ENCODE results near the gene NCAPH2. TPM values are rescaled to one million over a fixed set of nuclear protein-coding genes. Genes with fewer than 3 reads are reported as not detected.

NCAPH2 gene
- total and polyA plus RNA-seq, 2 of the 8 experiments (the other 6 are each of a cell fraction or from before 2014, with no cell fraction given): 62.2 to 81.6 TPM

- no peak overlapping the region for H2AK5ac ChIP-seq (ENCODE audit: low read depth, low read length)
- no peak overlapping the region for H3K9ac ChIP-seq (replicated peaks in 1 of 4; ENCODE audit: extremely low read depth in 1 of 4, low read depth in 3 of 4, low read length in 3 of 4)
- no peak overlapping the region for H2BK12ac ChIP-seq (ENCODE audit: low read depth, low read length)
- DNase-seq (ENCODE audit: low read depth in 1 of 2, low spot score in 2 of 2) (no peak), FAIRE-seq (no peak)
- CTCF ChIA-PET (ENCODE audit: partially characterized antibody): interaction anchor here (0.6 to 1.5 kb wide), 5 partner anchors 14 to 119 kb away, joined by 3 to 4 read pairs (median 3); no protein-coding TSS in a partner anchor
- no peak overlapping the region for H2BK5ac ChIP-seq (ENCODE audit: low read depth, low read length)
- H3K4me1 ChIP-seq (replicated peaks in 1 of 4; ENCODE audit: control insufficient read depth in 3 of 4, insufficient read depth in 4 of 4, low read length in 3 of 4): peaks cover 0 to 11% (median 6%) of the 10 kb centered on the region in 4 experiments; a peak in 5 of 7 replicates
- no peak overlapping the region for H2AFZ ChIP-seq (ENCODE audit: low read length)
- H3K23me2 ChIP-seq (ENCODE audit: low read depth, low read length): peaks cover 17% of the 10 kb centered on the region; the same call in 1 of the 2 replicates
- no peak overlapping the region for H3K4ac ChIP-seq (replicated peaks; ENCODE audit: insufficient read length, low read depth, low read length)
- no peak overlapping the region for H2BK20ac ChIP-seq (ENCODE audit: low read length)
- 89% methylated on average over 20 of the region's 22 CpGs; no CpG with 5 or more reads in 1 of the 2 experiments for WGBS, 2 experiments (ENCODE audit: extremely low coverage in 1 of 2, insufficient coverage in 1 of 2, insufficient read length in 1 of 2, insufficient replicate concordance in 2 of 2, low coverage in 1 of 2, low lambda C conversion rate in 2 of 2, missing lambda C conversion rate in 1 of 2)
- H4K5ac ChIP-seq (ENCODE audit: insufficient read length, low read depth, low read length): no peak overlapping the region
- peaks cover 1 to 13% (median 7%) of the 10 kb centered on the region in 4 experiments; a peak in 6 of 7 replicates for H3K27me3 ChIP-seq (replicated peaks in 1 of 4; ENCODE audit: control insufficient read depth in 3 of 4, extremely low read depth in 1 of 4, insufficient read depth in 3 of 4, low read length in 3 of 4)
- H3K27ac ChIP-seq (ENCODE audit: low read depth, low read length): no peak overlapping the region
- H4K20me1 ChIP-seq (replicated peaks in 1 of 2; ENCODE audit: control insufficient read depth in 1 of 2, insufficient read depth in 2 of 2, low read length in 2 of 2): peaks cover 5 to 16% of the 10 kb centered on the region in 2 experiments
- no peak overlapping the region for H3K4me3 ChIP-seq (ENCODE audit: extremely low read depth in 1 of 4, insufficient read depth in 2 of 4, low read depth in 3 of 4, low read length in 4 of 4)
- H4K8ac ChIP-seq (ENCODE audit: extremely low read depth, insufficient read depth, low read length): no peak overlapping the region
- no peak overlapping the region for H2BK120ac ChIP-seq (replicated peaks; ENCODE audit: low read depth, low read length)
- no peaks in the 10 kb centered on the region for H3K9me3 ChIP-seq (ENCODE audit: insufficient read depth in 2 of 2, low read depth in 1 of 2, low read length in 1 of 2)
- H4K91ac ChIP-seq (replicated peaks; ENCODE audit: insufficient read length, low read length): no peak overlapping the region
- H3K23ac ChIP-seq (ENCODE audit: insufficient read length): no peak overlapping the region
- H3K56ac ChIP-seq (replicated peaks; ENCODE audit: insufficient read length, low read depth, low read length): no peak overlapping the region
- no peak overlapping the region for H3K14ac ChIP-seq (ENCODE audit: insufficient read length)
- H3K79me2 ChIP-seq (ENCODE audit: control insufficient read depth in 1 of 2, insufficient read depth in 2 of 2, low read length in 2 of 2): no peaks in the 10 kb centered on the region
- no peak overlapping the region for H3K4me2 ChIP-seq (ENCODE audit: insufficient read depth in 1 of 2, low read depth in 2 of 2, low read length in 2 of 2)
- POLR2A ChIA-PET (ENCODE audit: partially characterized antibody): interaction anchor here (1.7 kb wide), 1 partner anchor 14 kb away, joined by 9 read pairs; the partner anchor contains the start of genes LMF2 and NCAPH2
- H2BK15ac ChIP-seq (ENCODE audit: low read length): no peak overlapping the region
- peaks cover 4 to 25% (median 17%) of the 10 kb centered on the region in 4 experiments; a peak in 7 of 8 replicates for H3K36me3 ChIP-seq (ENCODE audit: control insufficient read depth in 2 of 4, insufficient read depth in 4 of 4, low read length in 3 of 4)
- H3K79me1 ChIP-seq (ENCODE audit: low read depth, low read length): no peaks in the 10 kb centered on the region
- H3K18ac ChIP-seq (ENCODE audit: extremely low read depth, low read length): no peak overlapping the region
- TF ChIP-seq CTCF (IDR thresholded peaks at IDR 0.05; ENCODE audit: control extremely low read depth in 1 of 3, insufficient read depth in 1 of 3, low read depth in 1 of 3, low read length in 3 of 3): no peak
- TF ChIP-seq MAX (IDR thresholded peaks at IDR 0.05): no peak
- no peak for TF ChIP-seq CHD1 (IDR thresholded peaks at IDR 0.05; ENCODE audit: low read depth, low read length)
- no peak for TF ChIP-seq SP4 (IDR thresholded peaks at IDR 0.05; ENCODE audit: low read length)
- TF ChIP-seq SP2 (IDR thresholded peaks at IDR 0.05; ENCODE audit: low read length): no peak
- no peak for TF ChIP-seq SAP30 (IDR thresholded peaks at IDR 0.05; ENCODE audit: insufficient read depth, insufficient replicate concordance, low read length)
- no peak for TF ChIP-seq ATF2 (IDR thresholded peaks at IDR 0.05; ENCODE audit: low read length)
Observed at GRCh38 chr22:50522806-50523438, 14.9 kb downstream of the NCAPH2 start.

Measured in H1 (cell line).